HepG2 (cell line): Measurements from ENCODE around the gene SMARCA2. TPM values are rescaled to one million over a fixed set of nuclear protein-coding genes. Genes with fewer than 3 reads are reported as not detected.

ENCODE experiments used
- ATAC-seq: fragments of 200-7000 bp; cut with Tn5 transposase; 3 replicates; pipeline ENCODE4 v1.9.1; 2020; ENCODE audit warnings: mild to moderate bottlenecking, moderate library complexity
- BruUV-seq: library from RNA; stranded (reverse); fragments of 400-500 nt; replicated peaks from 2 replicates; lab custom pipeline; 2021; lab: Mats Ljungman, UMichigan
- CTCF ChIA-PET: fragments of 300-600 bp; formaldehyde crosslinking; extraction: SDS; loops from one replicate; lab custom pipeline; 2021; ENCODE audit warnings: low total read pairs, inconsistent platforms, low intra/inter-chr PET ratio; lab: Yijun Ruan, JAX
- POLR2A ChIA-PET: fragments of 350-600 bp; sonication (Branson Sonifier 250); formaldehyde crosslinking; loops from one replicate; lab custom pipeline; 2020; ENCODE audit warnings: antibody characterized with exemption, inconsistent platforms; lab: Yijun Ruan, JAX
- DNase-seq: peaks from one replicate; pipeline ENCODE4 v3.0.0-alpha.2; 2015; ENCODE audit warnings: low spot score
- FAIRE-seq: peaks from 3 replicates; lab custom pipeline; 2011; peaks lifted over from hg19 to GRCh38; lab: Jason Lieb, UNC
- H2AFZ ChIP-seq: one replicate; pipeline ENCODE4 v1.6.1; 2011; ENCODE audit warnings: low read length, inconsistent platforms
- H3K27ac ChIP-seq: fragments of 300-600 bp; 3 replicates; pipeline ENCODE4 v1.8.0; 2011; ENCODE audit warnings: mixed run types, mild to moderate bottlenecking, mixed read lengths, low read length, inconsistent platforms; ENCODE audit not compliant: insufficient read depth; ENCODE audit errors: extremely low read length
- H3K27me3 ChIP-seq, 2 experiments: fragments of 200-600 bp in 1 of 2; 2 replicates in 1 of 2; 3 replicates in 1 of 2; pipeline versions ENCODE4 v1.6.0 to v1.8.0; 2011; ENCODE audit warnings: low read length in 2 of 2, mild to moderate bottlenecking in 2 of 2, moderate library complexity in 2 of 2, inconsistent platforms in 1 of 2; ENCODE audit not compliant: insufficient read depth in 2 of 2, control insufficient read depth in 1 of 2
- H3K36me3 ChIP-seq, 2 experiments: fragments of 200-600 bp in 1 of 2; replicated peaks in 1 of 2; 2 replicates in 1 of 2; 3 replicates in 1 of 2; pipeline versions ENCODE4 v1.5.1 to v1.8.0; 2011; ENCODE audit warnings: low read length in 2 of 2, inconsistent platforms in 1 of 2; ENCODE audit not compliant: insufficient read depth in 2 of 2, control insufficient read depth in 1 of 2
- H3K4me1 ChIP-seq: 2 replicates; pipeline ENCODE4 v1.5.1; 2012; ENCODE audit warnings: low read length, inconsistent platforms; ENCODE audit not compliant: insufficient read depth
- H3K4me2 ChIP-seq: 2 replicates; pipeline ENCODE4 v1.6.0; 2011; ENCODE audit warnings: low read depth, low read length, inconsistent platforms
- H3K4me3 ChIP-seq, 3 experiments: fragments of 200-600 bp in 1 of 3; sonication (generic), shearing (Covaris generic) in 1 of 3; replicated peaks in 1 of 3; 2 replicates each; pipeline ENCODE4 v1.5.1; 2011 to 2016; ENCODE audit warnings: low read length in 3 of 3, inconsistent platforms in 2 of 3, low read depth in 2 of 3, mild to moderate bottlenecking in 2 of 3, control low read depth in 1 of 3, mixed read lengths in 1 of 3; ENCODE audit not compliant: insufficient read depth in 1 of 3
- H3K79me2 ChIP-seq: one replicate; pipeline ENCODE4 v1.6.1; 2011; ENCODE audit warnings: low read length, inconsistent platforms; ENCODE audit not compliant: insufficient read depth
- H3K9ac ChIP-seq: 2 replicates; pipeline ENCODE4 v1.6.0; 2011; ENCODE audit warnings: mild to moderate bottlenecking, low read depth, low read length, inconsistent platforms; ENCODE audit not compliant: insufficient read depth
- H3K9me3 ChIP-seq: 2 replicates; pipeline ENCODE4 v1.5.1; 2012; ENCODE audit warnings: mild to moderate bottlenecking, low read length
- H4K20me1 ChIP-seq: 2 replicates; pipeline ENCODE4 v1.6.0; 2011; ENCODE audit warnings: inconsistent platforms, mild to moderate bottlenecking, low read length, moderate library complexity; ENCODE audit not compliant: insufficient read depth
- ATF2 ChIP-seq: sonication (generic); formaldehyde crosslinking; IDR thresholded peaks from 2 replicates; pipeline ENCODE4 v1.4.0; 2020; ENCODE audit warnings: missing genetic modification reagents
- GMEB2 ChIP-seq: IDR thresholded peaks from 2 replicates; pipeline ENCODE4 v1.6.1; 2016; ENCODE audit warnings: missing biosample characterization, missing genetic modification reagents, low read depth
- HMG20A ChIP-seq: IDR thresholded peaks from 2 replicates; pipeline ENCODE4 v1.6.1; 2016; ENCODE audit warnings: borderline replicate concordance
- MATR3 ChIP-seq: sonication (generic); formaldehyde crosslinking; IDR thresholded peaks from 2 replicates; pipeline ENCODE4 v1.4.0; 2020; ENCODE audit warnings: missing genetic modification reagents
- NR2C2 ChIP-seq: sonication (generic); formaldehyde crosslinking; IDR thresholded peaks from 2 replicates; pipeline ENCODE4 v1.4.0; 2020; ENCODE audit warnings: missing genetic modification reagents, mild to moderate bottlenecking, moderate library complexity, borderline replicate concordance
- PAX8 ChIP-seq: sonication (generic); formaldehyde crosslinking; IDR thresholded peaks from 2 replicates; pipeline ENCODE4 v1.8.0; 2022; ENCODE audit warnings: mild to moderate bottlenecking, missing genetic modification reagents, borderline replicate concordance
- PBX3 ChIP-seq: sonication (generic); formaldehyde crosslinking; IDR thresholded peaks from 2 replicates; pipeline ENCODE4 v1.8.1; 2023; ENCODE audit warnings: missing genetic modification reagents, inconsistent platforms, borderline replicate concordance
- TEAD2 ChIP-seq: sonication (generic); formaldehyde crosslinking; IDR thresholded peaks from 2 replicates; pipeline ENCODE4 v1.9.0; 2021; ENCODE audit warnings: missing genetic modification reagents
- ZNF180 ChIP-seq: sonication (generic); formaldehyde crosslinking; IDR thresholded peaks from 2 replicates; pipeline ENCODE4 v1.4.0; 2020; ENCODE audit warnings: low read depth, missing genetic modification reagents, borderline replicate concordance
- ZNF3 ChIP-seq: IDR thresholded peaks from 2 replicates; pipeline ENCODE4 v1.7.0; 2017; ENCODE audit warnings: inconsistent platforms
- WGBS: methylation state at CpG from one replicate; pipeline ENCODE4 v1.1.6; 2017; ENCODE audit warnings: low lambda C conversion rate; 5-methylcytosine and 5-hydroxymethylcytosine counted together
- in situ Hi-C: cut with HindIII; loops from 2 replicates; pipeline ENCODE4 v1.10.0; 2017; ENCODE audit warnings: low pct_unique_long_range_greater_than_20kb; ENCODE audit not compliant: extremely low pct_ligation_motif_present
- intact Hi-C: fragments of 100-400 bp; cut with micrococcal nuclease; formaldehyde crosslinking; loops from one replicate; pipeline ENCODE4 v1.10.0; 2022; ENCODE audit not compliant: unreplicated experiment
- polyA plus RNA-seq, 8 experiments: library from polyadenylated mRNA; depleted of rRNA in 3 of 8; stranded (reverse) in 7 of 8; unstranded in 1 of 8; fragments of >200 nt; fragmentation: Illumina TruSeq in 4 of 8; extraction: Trizol in 4 of 8; gene quantifications; 2 replicates each; pipeline versions ENCODE4 v1.2.1 to v1.2.3, GENCODE V29; 2011 to 2016; ENCODE audit warnings: low read depth in 4 of 8, missing spikeins in 1 of 8, mixed read lengths in 1 of 8; ENCODE audit not compliant: insufficient read depth in 1 of 8
- total RNA-seq, 5 experiments: library from RNA; depleted of rRNA; stranded (reverse); fragments of >200 nt; fragmentation: Illumina TruSeq; extraction: Trizol; gene quantifications; 2 replicates each; pipeline ENCODE4 v1.2.3, GENCODE V29; 2016; ENCODE audit warnings: low read depth in 1 of 5

SMARCA2 gene
- total and polyA plus RNA-seq, 2 of the 13 experiments (the other 11 are each of a cell fraction or from before 2014, with no cell fraction given) = 22.5 to 23.7 TPM

GRCh38 chr9:2152966-2153629 lies 138.0 kb downstream of the SMARCA2 start (continued):
- TF ChIP-seq ATF2 (CRISPR knock-in tag) (no peak), GMEB2 (CRISPR knock-in tag) (no peak), TEAD2 (CRISPR knock-in tag) (no peak), PBX3 (CRISPR knock-in tag) (no peak)

GRCh38 chr9:2153630-2154217 lies 138.6 kb downstream of the SMARCA2 start:
- Histone ChIP-seq H4K20me1 (no peaks in the 10 kb centered on the region; the same call in 1 of the 2 replicates), H3K79me2 (no peaks in the 10 kb centered on the region), H2AFZ (no peak overlapping the region), H3K9me3 (no peaks in the 10 kb centered on the region), H3K9ac (no peak overlapping the region), H3K4me3 (no peak overlapping the region), H3K36me3 (no peaks in the 10 kb centered on the region), H3K27ac (no peak overlapping the region), H3K4me1 (0 out of 2 replicates have a peak, but pooled peaks cover 11% of the 10 kb centered on the region), H3K4me2 (no peak overlapping the region), H3K27me3 (no peaks in the 10 kb centered on the region)
- intact Hi-C loops = no loop called here
- TF ChIP-seq HMG20A (CRISPR knock-in tag) (no peak), PAX8 (CRISPR knock-in tag) (no peak), NR2C2 (no peak), ZNF3 (CRISPR knock-in tag) (no peak), MATR3 (CRISPR knock-in tag) (no peak), ZNF180 (CRISPR knock-in tag) (no peak)
- WGBS = 64% methylated on average over 2 of the region's 2 CpGs
- ATAC-seq (no peak), FAIRE-seq (no peak), DNase-seq (no peak)
- ChIA-PET CTCF (no interaction called here), POLR2A (no interaction called here)
- in situ Hi-C loops = no loop called here
- BruUV-seq = no TSS peak
